Hematopoietic multipotent progenitor cell treated with erythropoietin and hydrocortisone succinate and interleukin-3 and kit ligand, for 8 days (in vitro differentiated cells): ENCODE data around the gene CASTOR2.
A peak's percentile ranks its signal among the peaks of the same experiment; 100 is the strongest.
"Not testable (repeated sequence)": the region's sequence is repeated elsewhere in the genome, so short reads cannot be mapped to it uniquely, and the experiment has no call there.

Source experiments
- DNase-seq: peaks from one replicate; pipeline ENCODE4 v3.0.0-alpha.2; 2015

CASTOR2 gene

DNA sequence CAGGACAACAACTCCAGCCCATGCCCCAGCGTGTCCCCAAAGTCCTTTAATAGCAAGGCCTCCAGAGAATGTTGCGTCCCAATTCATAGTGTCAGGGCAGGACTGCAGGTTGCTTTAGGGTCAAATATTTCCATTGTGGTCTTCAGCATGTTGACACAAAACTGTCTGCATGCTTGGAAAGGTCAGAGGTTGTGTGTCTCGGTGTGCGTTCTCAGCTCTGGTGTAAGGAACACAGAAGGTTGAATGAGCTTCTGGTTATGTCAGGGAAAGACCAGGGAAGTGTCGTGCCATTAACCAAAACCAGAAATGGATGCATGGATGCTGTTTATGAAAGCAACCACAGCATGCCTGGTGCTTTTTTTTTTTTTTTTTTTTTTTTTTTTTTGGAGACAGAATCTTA is 31.9 kb downstream of the CASTOR2 start:
- not testable (repeated sequence) for DNase-seq

DNA sequence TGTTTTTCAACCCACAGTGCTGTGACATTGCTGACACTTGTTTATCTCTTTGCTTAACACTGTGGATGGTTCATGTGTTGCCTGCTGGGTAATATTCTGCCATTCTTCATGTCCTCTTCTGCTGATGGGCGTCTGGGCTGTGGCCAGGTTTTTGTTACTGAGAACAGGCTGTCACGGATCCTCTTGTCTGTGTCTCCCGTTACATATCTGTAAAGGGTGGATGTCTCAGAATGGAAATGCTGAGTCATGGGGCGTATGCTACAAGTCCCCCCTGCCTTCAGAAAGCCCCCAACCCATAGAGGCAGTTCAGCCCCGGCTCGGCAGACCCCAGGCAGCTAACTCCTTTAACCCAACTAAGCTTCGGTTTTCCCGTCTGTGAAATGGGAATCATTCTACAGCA is 33.3 kb downstream of the CASTOR2 start:
- DNase-seq, result peak; percentile 61

DNA sequence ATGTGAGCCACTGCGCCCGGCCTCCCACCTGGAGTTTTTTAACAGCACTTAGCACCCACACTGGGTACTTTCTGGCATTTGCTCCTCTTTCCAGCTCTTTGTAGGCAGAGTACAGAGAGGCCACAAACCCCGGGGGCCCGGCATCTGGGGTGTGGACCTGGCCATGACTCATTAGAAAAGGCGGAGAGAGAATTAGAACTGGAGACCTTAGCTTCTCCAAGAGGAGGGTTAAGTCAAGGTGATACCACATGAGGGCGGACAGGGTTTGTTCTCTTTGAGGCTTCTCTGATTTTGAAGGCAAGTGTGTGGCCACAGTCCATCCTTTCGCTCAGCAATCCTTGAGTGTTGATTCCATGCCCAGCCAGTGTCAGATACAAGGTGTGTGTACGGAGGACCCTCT is 36.9 kb downstream of the CASTOR2 start:
- not testable (repeated sequence) for DNase-seq

DNA sequence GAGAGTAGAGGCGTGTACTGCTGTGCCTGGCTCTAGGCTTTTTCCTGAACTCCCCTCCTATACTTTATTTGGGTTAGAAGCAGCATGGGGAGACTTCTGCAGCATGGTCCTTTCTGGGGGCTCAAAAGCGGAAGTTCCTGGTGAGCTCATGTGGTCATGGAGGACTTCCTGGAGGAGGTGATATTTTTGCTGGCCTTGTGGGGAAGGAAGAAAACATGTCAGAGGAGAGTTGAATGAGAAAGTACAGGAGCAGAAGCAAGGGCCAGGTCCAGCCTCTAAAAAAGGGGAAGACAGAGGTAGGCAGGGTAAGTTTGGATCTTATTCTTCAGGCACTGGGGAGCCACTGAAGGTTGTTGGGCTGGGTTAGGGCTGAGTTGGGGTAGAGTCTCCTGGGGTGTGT is 45.5 kb downstream of the CASTOR2 start:
- DNase-seq, result no peak

DNA sequence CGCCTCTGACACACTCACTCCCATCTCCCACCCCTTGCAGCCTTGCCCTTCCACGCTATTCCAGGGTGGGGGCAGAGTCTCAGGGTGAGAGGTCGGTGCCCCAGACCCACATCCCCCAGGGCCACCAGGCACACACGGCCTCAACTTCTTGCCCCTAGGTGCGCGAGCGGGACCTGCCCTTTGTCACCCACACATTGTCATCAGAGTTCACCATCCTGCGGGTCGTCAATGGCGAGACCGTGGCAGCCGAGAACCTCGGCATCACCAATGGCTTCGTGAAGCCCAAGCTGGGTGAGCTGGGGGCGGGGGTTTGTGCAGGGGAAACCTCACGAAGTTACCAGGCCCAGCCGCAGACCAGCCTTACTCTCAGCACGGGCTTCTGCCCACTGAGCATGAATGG is 53.3 kb downstream of the CASTOR2 start:
- no peak for DNase-seq

DNA sequence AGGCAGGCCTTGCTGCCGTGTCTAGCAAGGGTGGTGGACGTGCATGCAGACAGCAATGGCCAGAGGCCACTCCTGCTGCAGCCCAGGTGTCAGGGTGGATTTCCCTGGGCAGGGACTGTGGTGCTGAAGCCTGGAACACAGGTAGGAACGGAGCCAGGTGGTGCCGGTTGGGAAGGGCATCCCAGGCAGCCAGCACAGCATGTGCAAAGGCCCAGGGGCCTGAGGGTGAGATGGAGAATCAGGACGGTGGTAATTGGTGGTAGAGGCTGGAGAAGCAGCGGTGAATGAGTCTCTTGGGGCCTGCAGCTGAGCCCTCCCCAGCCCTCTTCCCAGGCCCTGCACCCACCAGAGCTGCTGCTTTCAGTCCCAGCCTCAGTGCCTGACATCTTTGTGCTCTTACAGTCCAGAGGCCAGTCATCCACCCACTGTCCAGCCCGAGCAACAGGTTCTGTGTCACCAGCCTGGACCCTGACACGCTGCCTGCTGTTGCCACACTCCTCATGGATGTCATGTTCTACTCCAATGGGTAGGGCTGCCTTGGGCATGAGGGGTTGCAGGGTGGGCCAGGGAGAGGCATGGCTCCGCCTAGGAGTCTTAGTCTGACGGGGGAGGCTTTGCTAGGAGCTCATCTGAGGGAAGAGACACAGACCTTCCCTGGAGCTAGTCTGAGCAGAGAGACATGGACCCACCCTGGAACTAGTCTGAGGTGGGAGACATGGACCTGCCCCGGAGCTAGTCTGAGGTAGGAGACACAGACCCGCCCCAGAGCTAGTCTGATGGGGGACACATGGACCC is 54.3 kb downstream of the CASTOR2 start:
- DNase-seq, result no peak

DNA sequence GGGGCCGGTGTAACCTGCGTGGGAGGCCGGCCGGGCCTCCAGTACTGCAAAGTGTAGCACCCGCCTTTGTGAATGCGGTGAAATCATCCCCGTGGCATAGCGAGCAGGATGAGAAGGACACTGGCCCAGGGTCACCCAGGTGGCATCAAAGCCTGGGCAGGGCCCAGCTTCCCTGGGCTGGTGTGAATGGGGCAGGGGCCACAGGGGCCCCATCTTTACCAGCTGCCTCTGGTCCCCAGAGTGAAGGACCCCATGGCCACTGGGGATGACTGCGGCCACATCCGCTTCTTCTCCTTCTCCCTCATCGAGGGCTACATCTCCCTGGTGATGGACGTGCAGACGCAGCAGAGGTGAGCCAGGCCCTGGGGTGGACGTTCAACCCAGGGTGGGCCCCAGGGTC is 55.3 kb downstream of the CASTOR2 start:
- DNase-seq, result no peak

DNA sequence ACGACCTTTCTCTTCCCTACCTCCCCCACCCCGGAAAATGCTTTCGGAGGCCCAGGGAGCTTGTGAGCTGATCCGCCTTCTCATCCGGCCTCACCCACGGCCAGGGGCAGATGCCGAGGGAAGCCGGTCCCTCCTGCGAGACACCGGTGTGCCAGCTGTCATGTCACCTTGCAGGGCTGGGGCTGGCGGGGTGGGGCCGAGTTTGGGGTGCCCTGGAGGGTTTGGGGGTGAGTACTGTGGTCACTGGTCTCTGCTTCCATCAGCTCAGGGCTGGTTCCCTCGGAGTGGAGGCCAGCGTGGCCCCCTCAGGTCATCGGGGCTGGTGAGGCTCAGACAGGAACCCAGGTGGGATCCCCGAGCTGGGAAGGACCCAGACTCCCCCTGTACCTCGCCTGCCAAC is 60.4 kb downstream of the CASTOR2 start:
- no peak for DNase-seq

DNA sequence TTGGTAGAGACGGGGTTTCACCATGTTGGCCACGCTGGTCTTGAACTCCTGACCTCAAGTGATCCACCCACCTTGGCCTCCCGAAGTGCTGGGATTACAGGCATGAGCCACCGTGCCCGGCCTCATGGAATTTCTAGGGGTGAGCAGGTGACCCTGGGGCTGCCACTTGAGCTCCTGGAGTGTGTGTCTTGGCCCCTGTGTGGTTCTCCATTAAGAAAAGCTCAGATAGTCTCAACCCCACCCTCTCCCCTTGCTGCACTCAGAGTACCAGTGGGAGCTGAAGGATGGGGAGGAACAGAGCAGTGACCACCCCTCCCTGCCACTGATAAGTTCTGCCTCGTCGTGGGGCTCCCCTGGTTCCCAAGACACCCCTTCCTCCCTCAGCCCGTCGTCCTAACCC is 63.8 kb downstream of the CASTOR2 start:
- DNase-seq, result no peak

DNA sequence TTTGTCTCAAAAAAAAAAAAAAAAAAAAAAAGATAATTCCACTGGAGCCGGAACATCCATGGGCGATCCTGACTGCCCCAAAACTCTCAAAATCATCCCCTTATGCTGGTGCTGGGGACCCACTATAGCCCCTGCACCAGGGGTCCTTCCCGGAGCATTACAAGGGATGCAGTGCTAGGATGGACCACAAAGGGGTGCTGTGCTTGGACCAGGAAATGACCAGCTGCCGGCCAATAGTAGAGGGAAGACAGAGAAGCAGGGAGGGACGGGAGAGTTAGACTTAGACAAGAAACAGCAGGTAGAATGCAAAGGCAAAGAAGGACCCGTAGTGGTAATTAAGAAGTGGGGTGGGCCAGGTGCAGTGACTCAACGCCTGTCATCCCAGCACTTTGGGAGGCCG is 68.6 kb downstream of the CASTOR2 start:
- no peak for DNase-seq

DNA sequence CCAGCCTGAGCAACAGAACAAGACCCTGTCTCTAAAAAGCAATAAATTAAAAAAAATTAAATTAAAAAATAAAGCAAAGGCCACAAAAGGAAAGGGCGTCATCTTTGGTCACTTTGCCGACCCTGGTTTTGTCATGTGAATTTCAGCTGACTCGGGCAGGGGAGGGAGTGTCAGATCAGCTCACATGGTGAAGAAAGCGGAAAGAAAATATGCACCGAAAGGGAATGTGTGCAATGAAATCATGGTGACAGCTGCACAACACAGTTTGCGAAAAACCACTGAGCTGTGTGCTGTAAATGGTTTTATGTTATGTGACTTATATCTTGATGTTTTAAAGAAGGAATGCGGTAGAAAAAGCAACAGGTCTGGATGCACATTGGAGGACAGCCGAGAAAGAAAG is 69.3 kb downstream of the CASTOR2 start:
- DNase-seq, result no peak

DNA sequence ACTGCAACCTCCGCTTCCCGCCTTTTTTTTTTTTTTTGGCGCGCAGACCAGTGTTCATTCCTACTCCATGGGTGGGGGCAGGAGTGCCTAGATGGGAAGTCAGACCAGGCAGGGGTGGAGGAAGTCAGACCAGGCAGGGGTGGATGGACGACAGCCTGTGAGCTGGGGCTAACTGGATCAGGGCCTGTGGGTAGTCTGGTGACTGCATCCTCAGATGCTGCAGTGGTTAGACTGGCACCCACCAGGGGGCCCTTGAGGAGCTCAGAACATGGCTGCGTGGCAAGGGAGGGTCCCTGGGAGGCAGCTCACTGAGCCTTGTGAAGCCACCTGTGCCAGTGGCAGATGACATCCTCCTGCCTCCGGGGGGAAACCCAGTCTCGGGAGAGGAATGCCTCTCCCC is 74.0 kb downstream of the CASTOR2 start:
- DNase-seq, result peak; percentile 3

DNA sequence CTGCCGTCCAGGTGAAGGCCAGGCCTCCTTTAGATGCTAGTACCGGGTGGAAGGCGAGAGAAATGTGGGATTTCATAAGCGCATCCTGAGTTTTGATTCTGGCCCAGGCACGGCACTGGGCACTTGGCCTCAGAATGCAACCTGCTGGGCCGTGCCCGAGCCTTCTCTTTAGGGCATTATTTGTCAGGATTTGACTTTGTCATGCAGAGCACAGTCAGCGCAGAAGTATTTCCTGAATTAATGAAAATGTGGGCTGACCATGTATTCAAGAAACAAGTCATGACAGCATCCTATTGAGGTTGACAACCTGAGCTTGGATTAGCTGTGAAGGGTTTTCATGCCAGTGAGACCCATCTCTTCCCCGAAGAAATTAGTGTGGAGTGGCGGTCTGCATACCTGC is 74.7 kb downstream of the CASTOR2 start:
- no peak for DNase-seq

DNA sequence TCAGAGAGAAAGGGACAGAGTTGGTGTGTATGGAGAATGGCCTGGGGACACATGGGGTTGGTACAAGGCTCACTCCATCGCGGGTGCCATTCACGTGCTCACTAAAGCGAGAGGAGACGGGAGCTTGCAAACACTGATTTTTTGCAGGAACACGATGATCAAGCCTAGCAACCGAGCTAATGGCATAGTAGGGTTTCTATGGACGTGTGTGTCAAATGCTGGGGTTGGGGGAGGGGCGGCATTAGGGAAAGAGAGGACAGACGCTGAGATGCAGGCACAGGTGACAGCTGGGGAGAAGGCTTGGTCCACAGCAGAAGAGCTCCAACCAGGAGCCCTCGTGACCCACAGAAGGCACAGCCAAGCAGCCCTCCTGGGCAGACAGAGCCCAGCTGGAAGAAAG is 75.2 kb downstream of the CASTOR2 start:
- no peak for DNase-seq

DNA sequence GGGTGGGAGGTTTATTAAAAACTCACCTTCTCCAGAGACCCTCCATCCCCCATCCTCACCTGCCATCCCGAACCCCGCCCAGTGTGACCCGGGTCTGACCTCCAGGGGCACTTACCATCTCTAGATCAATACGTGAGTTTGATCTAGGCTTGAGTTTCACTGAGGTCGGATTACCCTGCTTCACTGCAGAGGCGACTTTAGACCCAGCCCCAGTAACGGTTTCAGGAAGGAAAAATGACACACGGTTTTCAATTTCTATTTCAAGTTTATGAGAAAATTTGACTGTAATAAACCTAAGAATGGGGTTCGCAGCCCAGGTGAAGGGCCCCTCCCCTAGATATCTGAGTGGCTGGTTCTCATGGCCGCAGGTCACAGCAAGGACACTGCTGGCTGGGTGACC is 76.0 kb downstream of the CASTOR2 start:
- DNase-seq, result no peak

DNA sequence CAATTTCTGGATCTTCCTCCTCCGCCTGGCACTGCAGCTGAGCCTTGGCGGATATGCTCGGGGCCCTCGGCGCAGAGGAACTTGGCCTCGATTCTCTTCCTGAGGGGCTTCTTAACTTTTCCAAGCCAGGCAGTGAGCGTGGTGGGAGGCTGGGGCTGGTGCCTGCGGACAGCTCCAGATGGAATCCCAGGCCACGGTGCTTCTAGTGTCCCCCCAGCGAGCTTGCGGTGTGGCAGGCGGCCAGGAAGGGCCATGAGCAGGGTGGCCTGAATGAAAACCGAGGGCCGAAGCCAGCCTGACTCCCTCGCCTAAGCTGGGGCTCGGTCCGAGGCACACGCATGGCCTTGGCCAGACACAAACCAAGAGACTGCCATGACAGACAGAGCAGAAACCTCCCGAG is 77.8 kb downstream of the CASTOR2 start:
- DNase-seq, result no peak

DNA sequence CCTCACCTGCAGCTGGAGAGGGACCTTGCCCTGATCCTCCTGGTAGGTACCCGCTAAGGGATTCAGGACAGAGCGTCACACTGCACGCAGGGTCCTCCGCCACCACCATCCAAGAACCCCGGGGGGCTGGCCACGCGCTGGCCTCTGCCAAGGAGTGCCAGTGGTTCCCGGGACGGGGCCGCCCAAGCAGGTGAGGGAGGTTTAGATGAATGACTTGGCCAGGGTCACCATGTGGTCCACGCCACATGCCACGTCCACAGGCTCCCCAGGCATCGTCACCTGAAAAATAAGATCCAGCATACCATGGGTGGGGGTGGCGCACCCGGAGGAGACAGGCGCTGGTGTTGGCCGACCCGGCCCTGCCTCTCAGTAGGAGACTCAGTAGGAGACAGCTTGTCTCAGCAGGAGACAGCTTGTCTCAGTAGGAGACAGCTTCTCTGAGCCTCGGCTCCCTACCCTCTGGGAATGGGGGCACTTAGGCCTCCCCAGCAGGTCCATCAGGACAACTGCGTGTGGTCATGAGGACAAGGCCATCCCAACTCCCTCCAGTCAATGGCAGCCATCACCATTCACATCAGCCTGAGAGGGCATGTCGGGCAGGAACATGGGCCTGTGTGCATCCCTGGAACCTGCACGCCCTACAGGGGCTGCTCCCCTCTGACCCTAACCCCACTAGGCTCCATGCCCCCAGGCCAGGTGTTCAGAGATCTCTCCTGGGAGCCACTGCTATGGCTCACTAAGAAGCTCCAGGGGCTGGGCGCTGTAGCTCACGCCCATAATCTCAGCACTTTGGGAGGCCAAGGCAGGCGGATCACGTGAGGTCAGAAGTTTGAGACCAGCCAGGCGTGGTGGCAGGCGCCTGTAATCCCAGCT is 78.6 kb downstream of the CASTOR2 start:
- no peak for DNase-seq

DNA sequence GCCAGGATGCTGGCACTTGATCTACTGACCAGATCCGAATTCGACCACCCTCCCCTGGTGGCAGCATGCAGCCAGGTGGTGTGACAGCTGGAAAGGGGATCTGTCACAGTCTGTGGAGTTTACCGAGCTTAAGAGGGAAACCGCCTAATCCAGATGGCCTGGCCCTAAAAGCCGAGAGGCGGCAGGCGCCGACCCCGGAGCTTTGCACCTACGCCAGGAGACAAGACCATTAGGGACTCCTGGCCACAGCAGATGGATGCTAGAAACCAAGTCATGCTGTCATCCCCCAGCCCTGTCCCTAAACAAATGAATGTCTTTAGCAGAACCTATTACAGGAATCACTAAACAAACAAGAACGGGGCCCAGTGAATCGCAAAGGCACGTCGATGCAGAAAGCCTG is 81.4 kb downstream of the CASTOR2 start:
- no peak for DNase-seq

DNA sequence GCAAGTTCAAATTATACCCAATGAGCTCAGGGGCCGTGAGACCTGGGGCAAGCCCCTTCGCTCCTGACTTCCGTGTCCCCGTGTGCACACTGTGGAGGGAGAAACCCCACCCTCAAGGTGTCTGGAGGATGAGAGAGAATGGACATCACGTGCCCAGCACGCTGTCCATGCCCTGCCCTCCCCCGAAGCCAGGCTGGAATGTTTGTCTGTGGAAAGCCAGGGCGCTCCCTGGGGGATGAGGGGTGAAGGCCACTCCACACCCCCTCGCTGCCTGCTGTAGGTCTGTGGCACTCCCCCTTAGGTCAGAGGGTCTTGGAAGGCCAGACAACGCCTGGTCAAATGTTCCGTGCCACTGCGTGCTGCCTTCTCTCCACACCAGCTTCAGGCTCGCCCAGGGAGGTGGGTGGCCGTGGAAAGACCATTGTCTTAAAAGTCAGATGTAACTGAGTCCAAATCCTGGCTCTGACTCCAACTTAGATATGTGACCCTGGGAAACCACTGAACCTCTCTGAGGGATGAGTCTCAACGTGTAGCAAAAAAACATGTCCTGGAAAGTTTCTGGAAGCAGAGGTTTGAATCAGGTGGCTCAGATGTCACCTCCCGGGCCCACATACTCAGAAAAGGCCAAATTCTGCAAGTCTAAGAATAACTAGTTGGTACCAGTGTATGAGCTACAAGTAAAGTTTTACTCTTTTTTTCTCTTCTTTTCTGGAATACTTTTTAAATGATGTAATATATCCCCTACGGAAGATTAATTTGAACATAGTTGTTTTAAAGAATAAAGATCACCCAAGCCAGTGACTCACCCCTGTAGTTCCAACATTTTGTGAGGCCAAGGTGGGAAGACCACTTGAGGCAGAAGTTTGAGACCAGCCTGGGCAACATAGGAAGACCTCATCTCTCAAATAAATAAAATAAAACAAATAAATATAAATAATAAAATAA is 84.2 kb downstream of the CASTOR2 start:
- no peak for DNase-seq

DNA sequence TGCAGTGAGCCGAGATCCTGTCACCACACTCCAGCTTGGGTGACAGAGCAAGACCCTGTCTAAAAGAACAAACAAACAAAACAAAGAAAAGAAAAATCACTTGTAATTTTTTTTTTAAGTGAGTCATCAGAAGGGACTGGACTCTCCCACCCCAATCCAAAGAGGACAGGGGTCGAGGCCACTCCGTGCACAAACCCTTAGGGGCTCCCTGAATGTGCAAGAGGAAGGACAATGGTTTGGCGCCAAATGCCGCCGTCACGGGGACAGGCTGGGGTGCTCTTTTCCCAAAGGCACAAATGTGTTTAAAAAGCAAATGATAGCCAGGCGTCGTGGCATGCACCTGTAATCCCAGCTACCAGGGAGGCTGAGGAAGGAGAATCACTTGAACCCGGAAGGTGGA is 85.3 kb downstream of the CASTOR2 start:
- no peak for DNase-seq

DNA sequence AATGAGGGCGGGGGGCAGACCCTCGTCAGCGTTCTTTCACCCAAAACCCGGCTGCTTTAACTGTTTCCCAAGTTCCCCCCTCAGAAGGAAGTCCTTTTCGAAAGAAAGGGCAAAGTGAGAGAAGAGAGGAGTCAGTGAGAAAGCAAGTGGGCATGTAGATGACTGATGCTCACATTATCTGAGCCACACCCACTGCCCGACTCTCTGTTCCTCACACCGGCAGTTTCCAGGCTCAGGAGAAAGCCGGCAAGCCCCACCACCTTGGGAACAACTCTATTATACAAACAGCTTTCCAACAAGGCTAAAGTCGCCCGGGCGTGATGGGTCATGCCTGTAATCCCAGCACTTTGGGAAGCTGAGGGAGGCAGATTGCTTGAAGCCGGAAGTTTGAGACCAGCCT is 86.0 kb downstream of the CASTOR2 start:
- DNase-seq, result no peak

DNA sequence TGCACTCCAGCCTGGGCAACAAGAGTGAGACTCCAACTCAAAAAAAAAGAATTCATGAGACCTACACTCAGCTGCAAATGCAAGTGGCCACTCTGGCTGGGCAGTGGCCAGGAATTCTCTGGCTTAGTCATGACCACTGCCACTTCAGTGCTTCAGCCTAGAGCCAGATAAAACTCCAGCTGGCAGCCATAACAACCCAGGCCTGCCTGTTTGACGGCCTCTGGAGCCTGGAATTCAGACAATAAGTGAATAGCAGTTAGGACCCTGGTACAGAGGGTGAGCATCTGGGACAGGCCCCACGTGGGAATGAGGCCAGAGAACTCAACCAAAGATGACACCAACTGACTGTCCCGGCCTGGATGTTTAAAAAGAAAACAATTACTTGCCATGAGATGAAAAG is 90.2 kb downstream of the CASTOR2 start:
- no peak for DNase-seq

DNA sequence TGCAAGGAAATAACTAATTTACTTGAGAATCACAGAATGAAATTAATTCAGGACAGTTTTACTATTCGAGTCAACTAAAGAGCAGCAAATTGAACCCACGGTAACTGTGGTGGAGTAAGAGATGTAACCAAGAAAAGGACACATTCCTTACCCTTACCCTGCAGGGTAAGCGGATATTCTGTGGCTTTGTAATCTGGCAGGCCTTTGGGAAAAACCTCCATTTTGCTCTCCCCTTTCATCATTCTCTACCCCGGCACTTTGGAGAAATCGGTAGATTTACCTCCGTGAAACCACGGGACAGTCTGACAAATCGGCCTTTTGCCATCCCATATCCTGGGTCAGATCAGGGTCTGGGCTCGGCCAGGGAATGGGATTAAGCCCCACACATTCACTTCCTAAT is 90.7 kb downstream of the CASTOR2 start:
- no peak for DNase-seq
